ENCODE data around the gene BCL11A. TPM values are rescaled to one million over a fixed set of nuclear protein-coding genes. Genes with fewer than 3 reads are reported as not detected.

The BCL11A gene
- total RNA-seq, 3 donors from 2014 or later, result 0.38 to 2.6 (median 0.87) TPM

GRCh38 chr2:60530660-60531281 is 22.7 kb downstream of the BCL11A start:
- no peak overlapping the region for H3K4me3 Mint-ChIP-seq
- no peak for DNase-seq
- H3K36me3 Mint-ChIP-seq (ENCODE audit: insufficient read depth), result no peaks in the 10 kb centered on the region
- peaks cover 39% of the 10 kb centered on the region for H3K27me3 Mint-ChIP-seq (ENCODE audit: low read depth)
- no peaks in the 10 kb centered on the region for H3K9me3 Mint-ChIP-seq
- H3K4me1 Mint-ChIP-seq (ENCODE audit: low read depth), result peaks cover 3% of the 10 kb centered on the region
- ATAC-seq, result no peak

GRCh38 chr2:60529785-60530627 is 23.4 kb downstream of the BCL11A start:
- no peak overlapping the region for H3K4me3 Mint-ChIP-seq
- peaks cover 35% of the 10 kb centered on the region for H3K27me3 Mint-ChIP-seq (ENCODE audit: low read depth)
- peaks cover 3% of the 10 kb centered on the region for H3K4me1 Mint-ChIP-seq (ENCODE audit: low read depth)
- H3K9me3 Mint-ChIP-seq, result no peaks in the 10 kb centered on the region
- DNase-seq (no peak), ATAC-seq (no peak)
- H3K36me3 Mint-ChIP-seq (ENCODE audit: insufficient read depth), result no peaks in the 10 kb centered on the region

- no peak overlapping the region for H3K4me3 Mint-ChIP-seq
- DNase-seq, result no peak
- peaks cover 3% of the 10 kb centered on the region for H3K4me1 Mint-ChIP-seq (ENCODE audit: low read depth)
- peaks cover 31% of the 10 kb centered on the region for H3K27me3 Mint-ChIP-seq (ENCODE audit: low read depth)
- H3K9me3 Mint-ChIP-seq, result no peaks in the 10 kb centered on the region
- no peaks in the 10 kb centered on the region for H3K36me3 Mint-ChIP-seq (ENCODE audit: insufficient read depth)
- ATAC-seq, result no peak
Measured at GRCh38 chr2:60529136-60529784, 24.2 kb downstream of the BCL11A start.

DNA sequence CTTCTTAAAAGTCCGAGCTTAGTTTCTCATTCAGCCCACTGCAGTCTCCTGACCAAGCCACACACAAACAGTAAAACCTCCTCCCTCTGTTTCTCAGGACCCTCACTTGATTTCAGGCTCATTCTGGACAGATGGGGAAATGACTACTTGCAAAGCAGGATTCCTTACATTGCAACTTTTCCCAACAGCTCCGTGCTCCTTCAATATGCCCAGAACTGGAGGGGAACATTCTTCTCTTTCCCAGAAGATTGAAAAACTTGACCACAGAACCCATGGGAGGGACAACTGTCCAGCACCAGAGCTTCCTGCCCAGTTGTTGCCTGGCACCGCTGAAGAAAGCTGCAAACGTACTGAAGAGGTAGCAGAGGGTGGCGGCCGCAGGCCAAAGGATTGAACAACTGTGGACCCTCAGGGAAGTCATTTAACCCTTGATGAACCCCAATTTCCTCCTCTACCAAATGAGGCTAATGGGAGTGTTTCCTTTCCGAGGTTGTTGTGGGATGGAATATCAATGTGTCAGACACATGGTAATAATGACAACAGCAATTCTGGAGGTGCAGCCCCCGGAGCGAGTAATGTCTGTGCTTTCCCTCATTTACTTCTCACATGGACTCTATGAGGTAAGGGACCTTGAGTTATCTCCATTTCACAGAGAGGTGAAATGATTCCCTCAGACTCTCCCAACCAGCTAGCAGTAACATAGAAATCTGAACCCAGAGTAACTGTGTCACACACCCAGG is 25.0 kb downstream of the BCL11A start:
- H3K27me3 Mint-ChIP-seq (ENCODE audit: low read depth), result peaks cover 31% of the 10 kb centered on the region
- no peak for DNase-seq
- no peak overlapping the region for H3K4me3 Mint-ChIP-seq
- no peak for ATAC-seq
- no peaks in the 10 kb centered on the region for H3K9me3 Mint-ChIP-seq
- H3K36me3 Mint-ChIP-seq (ENCODE audit: insufficient read depth), result no peaks in the 10 kb centered on the region
- H3K4me1 Mint-ChIP-seq (ENCODE audit: low read depth), result peaks cover 3% of the 10 kb centered on the region

DNA sequence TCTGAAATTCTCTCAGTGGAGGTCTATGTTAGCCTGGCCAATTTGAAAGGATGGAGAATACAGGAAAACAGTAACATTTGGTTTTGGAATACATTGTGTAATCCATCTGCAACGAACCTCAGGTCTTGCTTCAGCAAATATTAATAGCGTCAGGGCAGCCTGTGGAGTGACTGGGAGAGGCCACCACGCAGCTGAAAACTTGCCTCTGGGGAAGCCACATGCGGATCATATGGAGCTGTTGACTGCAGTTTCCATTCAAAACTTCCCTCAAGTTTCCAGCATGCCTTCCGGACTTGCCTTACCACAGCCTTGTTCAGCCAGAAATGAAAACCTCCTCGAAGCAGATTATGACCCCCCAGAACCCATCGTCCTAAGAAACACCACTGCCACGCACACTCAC is 25.7 kb downstream of the BCL11A start:
- Mint-ChIP-seq H3K4me1 (ENCODE audit: low read depth) (peaks cover 1% of the 10 kb centered on the region), H3K36me3 (ENCODE audit: insufficient read depth) (no peaks in the 10 kb centered on the region), H3K27me3 (ENCODE audit: low read depth) (peaks cover 25% of the 10 kb centered on the region), H3K9me3 (no peaks in the 10 kb centered on the region), H3K4me3 (no peak overlapping the region)
- ATAC-seq (no peak), DNase-seq (no peak)

DNA sequence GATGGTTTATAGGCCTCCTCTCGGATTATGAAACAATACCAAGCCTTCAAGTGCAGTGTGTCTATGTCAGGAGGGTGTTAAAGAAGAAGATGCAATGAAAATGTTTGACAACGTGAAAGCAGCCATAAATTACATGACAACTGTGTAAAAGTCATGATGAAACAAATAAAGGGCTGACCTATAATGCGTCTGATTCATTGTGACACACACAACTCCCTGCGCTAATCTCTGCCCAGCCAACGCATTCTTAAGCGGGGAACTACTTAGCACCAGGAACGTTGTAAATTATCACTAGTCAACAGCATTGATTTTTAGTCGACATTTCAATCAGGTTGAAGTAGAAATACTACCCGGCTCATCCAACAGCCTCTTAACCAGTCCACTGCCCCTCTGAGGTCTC is 26.8 kb downstream of the BCL11A start:
- Mint-ChIP-seq H3K27me3 (ENCODE audit: low read depth) (peaks cover 21% of the 10 kb centered on the region), H3K36me3 (ENCODE audit: insufficient read depth) (no peaks in the 10 kb centered on the region), H3K4me1 (ENCODE audit: low read depth) (peaks cover 1% of the 10 kb centered on the region), H3K9me3 (no peaks in the 10 kb centered on the region), H3K4me3 (no peak overlapping the region)
- ATAC-seq, result no peak
- DNase-seq, result no peak

- H3K9me3 Mint-ChIP-seq, result no peaks in the 10 kb centered on the region
- H3K4me3 Mint-ChIP-seq, result no peak overlapping the region
- no peaks in the 10 kb centered on the region for H3K36me3 Mint-ChIP-seq (ENCODE audit: insufficient read depth)
- peaks cover 3% of the 10 kb centered on the region for H3K4me1 Mint-ChIP-seq (ENCODE audit: low read depth)
- no peak for DNase-seq
- H3K27me3 Mint-ChIP-seq (ENCODE audit: low read depth), result peaks cover 17% of the 10 kb centered on the region
- no peak for ATAC-seq
Measured at GRCh38 chr2:60525899-60526298, 27.6 kb downstream of the BCL11A start.

DNA sequence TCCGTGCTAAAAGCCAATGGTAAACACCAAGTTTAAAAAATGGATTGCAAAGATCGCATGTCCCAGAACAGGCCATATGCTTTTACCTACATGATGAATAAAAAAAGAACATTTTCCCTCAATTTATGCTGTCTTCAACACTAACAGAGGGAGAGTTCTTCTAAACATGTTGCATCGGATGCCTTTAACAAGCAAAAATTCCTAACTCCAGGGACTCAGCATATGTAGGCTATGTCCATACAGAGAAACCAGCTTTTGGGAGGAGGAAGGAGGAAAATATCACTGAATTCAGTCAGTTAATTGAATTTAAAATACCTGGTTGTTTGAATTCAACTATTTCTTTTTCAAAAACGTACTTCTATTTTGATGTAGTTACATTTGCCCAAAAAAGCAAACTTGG is 28.6 kb downstream of the BCL11A start:
- peaks cover 16% of the 10 kb centered on the region for H3K27me3 Mint-ChIP-seq (ENCODE audit: low read depth)

GRCh38 chr2:60523963-60524362 is 29.5 kb downstream of the BCL11A start:
- peaks cover 3% of the 10 kb centered on the region for H3K4me1 Mint-ChIP-seq (ENCODE audit: low read depth)
- no peaks in the 10 kb centered on the region for H3K9me3 Mint-ChIP-seq
- ATAC-seq (no peak), DNase-seq (no peak)
- no peaks in the 10 kb centered on the region for H3K36me3 Mint-ChIP-seq (ENCODE audit: insufficient read depth)
- peaks cover 12% of the 10 kb centered on the region for H3K27me3 Mint-ChIP-seq (ENCODE audit: low read depth)
- no peak overlapping the region for H3K4me3 Mint-ChIP-seq

More for the DNA sequence above, 28.6 kb downstream of the BCL11A start:
- Mint-ChIP-seq H3K4me1 (ENCODE audit: low read depth) (peaks cover 3% of the 10 kb centered on the region), H3K9me3 (no peaks in the 10 kb centered on the region), H3K36me3 (ENCODE audit: insufficient read depth) (no peaks in the 10 kb centered on the region), H3K4me3 (no peak overlapping the region)
- ATAC-seq (no peak), DNase-seq (no peak)

DNA sequence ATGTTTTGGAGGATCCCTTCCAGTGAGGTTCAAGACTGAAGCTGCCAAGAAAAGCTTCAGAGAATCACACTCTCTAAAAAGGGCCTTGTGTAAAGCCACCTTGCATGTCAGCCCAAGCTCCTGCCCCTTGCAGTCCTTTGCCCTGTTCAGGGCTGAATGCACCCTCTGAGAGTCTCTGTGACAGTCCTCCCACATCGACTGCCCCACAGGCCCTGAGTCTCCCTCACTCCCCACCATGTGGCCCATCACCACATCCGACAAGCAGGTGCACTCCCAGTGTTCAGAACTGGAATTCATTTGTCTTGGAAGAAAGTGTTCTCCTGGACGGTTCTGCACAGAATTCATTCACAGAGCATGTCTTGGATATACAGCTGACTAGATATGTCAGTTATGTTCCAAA is 31.0 kb downstream of the BCL11A start:
- Mint-ChIP-seq H3K36me3 (ENCODE audit: insufficient read depth) (no peaks in the 10 kb centered on the region), H3K9me3 (no peaks in the 10 kb centered on the region)

DNA sequence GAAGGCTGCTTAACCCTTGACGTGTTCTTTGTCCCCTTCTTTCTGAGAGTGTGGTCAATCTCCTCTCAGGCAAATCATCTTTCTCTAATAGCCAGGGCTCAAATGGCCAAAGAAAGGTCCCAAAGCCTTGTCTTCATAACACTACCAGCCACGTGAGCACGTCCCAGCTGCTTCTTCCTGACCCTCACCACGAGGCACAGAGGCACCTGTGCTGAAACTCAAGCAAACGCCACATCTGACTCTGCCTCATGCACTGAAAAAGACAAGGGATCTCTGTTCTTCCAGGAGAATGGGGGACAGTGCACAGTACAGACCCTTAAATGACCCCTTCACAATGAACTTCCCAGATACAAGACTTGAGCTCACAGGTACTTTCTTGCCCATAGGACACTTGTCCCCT is 31.8 kb downstream of the BCL11A start:
- ATAC-seq (no peak), DNase-seq (no peak)
- peaks cover 9% of the 10 kb centered on the region for H3K27me3 Mint-ChIP-seq (ENCODE audit: low read depth)
- peaks cover 3% of the 10 kb centered on the region for H3K4me1 Mint-ChIP-seq (ENCODE audit: low read depth)
- H3K9me3 Mint-ChIP-seq, result no peaks in the 10 kb centered on the region
- H3K36me3 Mint-ChIP-seq (ENCODE audit: insufficient read depth), result no peaks in the 10 kb centered on the region
- H3K4me3 Mint-ChIP-seq, result no peak overlapping the region

More for the DNA sequence above, 31.0 kb downstream of the BCL11A start:
- ATAC-seq (no peak), DNase-seq (no peak)
- Mint-ChIP-seq H3K27me3 (ENCODE audit: low read depth) (peaks cover 9% of the 10 kb centered on the region), H3K4me1 (ENCODE audit: low read depth) (peaks cover 3% of the 10 kb centered on the region), H3K4me3 (no peak overlapping the region)

GRCh38 chr2:60520917-60521539 is 32.4 kb downstream of the BCL11A start:
- ATAC-seq (no peak), DNase-seq (no peak)
- Mint-ChIP-seq H3K9me3 (no peaks in the 10 kb centered on the region), H3K4me3 (no peak overlapping the region), H3K4me1 (ENCODE audit: low read depth) (peaks cover 3% of the 10 kb centered on the region), H3K36me3 (ENCODE audit: insufficient read depth) (no peaks in the 10 kb centered on the region), H3K27me3 (ENCODE audit: low read depth) (peaks cover 9% of the 10 kb centered on the region)

DNA sequence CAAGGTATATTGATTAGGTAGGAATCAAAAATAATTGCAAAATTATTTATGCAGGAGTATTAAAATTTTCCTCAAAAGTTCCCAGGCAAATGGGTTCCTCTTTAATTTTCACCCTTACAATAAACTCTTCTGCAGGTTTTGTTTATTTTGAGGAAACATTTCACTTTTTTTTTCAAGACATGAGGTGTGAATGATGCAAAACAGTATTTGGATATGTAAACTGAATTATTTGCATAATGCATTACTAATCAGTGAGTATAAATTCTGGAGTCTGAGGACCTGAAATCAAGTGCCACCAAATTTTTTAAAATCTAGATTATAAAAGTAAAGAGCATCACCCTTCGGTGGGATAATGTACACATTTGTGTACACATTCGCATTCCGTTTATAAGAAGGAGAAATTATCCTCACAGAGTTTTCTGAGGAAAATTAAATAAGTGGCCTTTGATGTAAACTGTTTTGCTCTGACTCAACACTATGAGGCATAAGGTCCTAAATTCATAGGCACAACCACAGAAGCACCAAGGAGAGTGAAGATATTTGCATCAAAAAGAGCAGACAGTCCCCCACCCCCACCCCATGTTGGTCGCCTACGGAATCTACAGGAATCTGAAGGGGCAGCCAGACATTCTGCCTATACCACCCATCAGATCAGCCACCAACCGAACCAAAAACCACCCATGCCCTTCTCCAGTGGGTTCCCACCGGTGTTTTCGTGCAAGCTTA is 33.1 kb downstream of the BCL11A start:
- peaks cover 2% of the 10 kb centered on the region for H3K4me1 Mint-ChIP-seq (ENCODE audit: low read depth)
- H3K27me3 Mint-ChIP-seq (ENCODE audit: low read depth), result peaks cover 7% of the 10 kb centered on the region
- H3K36me3 Mint-ChIP-seq (ENCODE audit: insufficient read depth), result no peaks in the 10 kb centered on the region
- no peaks in the 10 kb centered on the region for H3K9me3 Mint-ChIP-seq
- H3K4me3 Mint-ChIP-seq, result no peak overlapping the region
- no peak for ATAC-seq
- no peak for DNase-seq
